SIG-M5 treated with dmso at 0.1 percent for 504 hours (cell line): ENCODE results near the gene LRP1-AS.

ENCODE experiments used
- DNase-seq: peaks from one replicate; lab custom pipeline; 2025; ENCODE audit not compliant: unreplicated experiment; lab: John Stamatoyannopoulos, UW

The LRP1-AS gene

GRCh38 chr12:57180321-57180989, 33.0 kb upstream of the LRP1-AS start:
- DNase-seq = no peak

GRCh38 chr12:57179331-57180086, 32.1 kb upstream of the LRP1-AS start:
- DNase-seq = no peak

GRCh38 chr12:57178213-57178612, 30.8 kb upstream of the LRP1-AS start:
- DNase-seq = no peak

GRCh38 chr12:57177354-57177753, 29.9 kb upstream of the LRP1-AS start:
- DNase-seq = no peak

GRCh38 chr12:57176846-57177245, 29.4 kb upstream of the LRP1-AS start:
- no peak for DNase-seq

GRCh38 chr12:57176139-57176477, 28.7 kb upstream of the LRP1-AS start:
- DNase-seq = no peak

GRCh38 chr12:57175428-57176138, 28.2 kb upstream of the LRP1-AS start:
- DNase-seq = peak; percentile 45

- no peak for DNase-seq
Measured at GRCh38 chr12:57173683-57174082, 26.3 kb upstream of the LRP1-AS start.

- peak; percentile 23 for DNase-seq
Measured at GRCh38 chr12:57173089-57173488, 25.7 kb upstream of the LRP1-AS start.

- DNase-seq = no peak
Measured at GRCh38 chr12:57171668-57172067, 24.2 kb upstream of the LRP1-AS start.

- DNase-seq = no peak
Measured at GRCh38 chr12:57170927-57171326, 23.5 kb upstream of the LRP1-AS start.

- DNase-seq = no peak
Measured at GRCh38 chr12:57170408-57170807, 23.0 kb upstream of the LRP1-AS start.

GRCh38 chr12:57169969-57170368, 22.6 kb upstream of the LRP1-AS start:
- DNase-seq = no peak

GRCh38 chr12:57169046-57169795, 21.8 kb upstream of the LRP1-AS start:
- DNase-seq = no peak

- DNase-seq = no peak
Measured at GRCh38 chr12:57168058-57168457, 20.6 kb upstream of the LRP1-AS start.

GRCh38 chr12:57166971-57167371, 19.6 kb upstream of the LRP1-AS start:
- DNase-seq = no peak

- no peak for DNase-seq
Measured at GRCh38 chr12:57165741-57166140, 18.3 kb upstream of the LRP1-AS start.

- no peak for DNase-seq
Measured at GRCh38 chr12:57164966-57165625, 17.7 kb upstream of the LRP1-AS start.

GRCh38 chr12:57164454-57164853, 17.0 kb upstream of the LRP1-AS start:
- DNase-seq = no peak

GRCh38 chr12:57162553-57163125, 15.2 kb upstream of the LRP1-AS start:
- peak; percentile 83 for DNase-seq

GRCh38 chr12:57161491-57161890, 14.1 kb upstream of the LRP1-AS start:
- no peak for DNase-seq
